NCI-H2107 treated with DMSO at 0.1 percent for 48 hours (cell line): ENCODE results near the gene PRDM15.

Experiments used
- DNase-seq: peaks from one replicate; lab custom pipeline; 2025; ENCODE audit not compliant: unreplicated experiment; lab: John Stamatoyannopoulos, UW

PRDM15 gene

GRCh38 chr21:41886328-41886727 lies 7.2 kb upstream of the PRDM15 start:
- peak; percentile 57 for DNase-seq

- DNase-seq, result peak; percentile 91
These were observed 6.3 kb upstream of the PRDM15 start for GRCh38 chr21:41885341-41886024.

- DNase-seq, result no peak
These were observed 5.4 kb upstream of the PRDM15 start for GRCh38 chr21:41884501-41885030.

GRCh38 chr21:41883582-41883981 lies 4.4 kb upstream of the PRDM15 start:
- no peak for DNase-seq

GRCh38 chr21:41881051-41881450 lies 1.9 kb upstream of the PRDM15 start:
- DNase-seq, result no peak

- DNase-seq, result no peak
These were observed 1.0 kb upstream of the PRDM15 start for GRCh38 chr21:41880153-41880552.

GRCh38 chr21:41878831-41879189 lies 334 bp downstream of the PRDM15 start:
- DNase-seq, result peak; percentile 36

- DNase-seq, result no peak
These were observed 978 bp downstream of the PRDM15 start for GRCh38 chr21:41877901-41878830.

GRCh38 chr21:41876928-41877652 lies 2.1 kb downstream of the PRDM15 start:
- DNase-seq, result no peak

GRCh38 chr21:41876396-41876795 lies 2.7 kb downstream of the PRDM15 start:
- DNase-seq, result no peak

GRCh38 chr21:41875086-41875485 lies 4.1 kb downstream of the PRDM15 start:
- DNase-seq, result no peak

GRCh38 chr21:41874611-41875010 lies 4.5 kb downstream of the PRDM15 start:
- DNase-seq, result no peak

- DNase-seq, result no peak
These were observed 5.7 kb downstream of the PRDM15 start for GRCh38 chr21:41873426-41873825.

- no peak for DNase-seq
These were observed 6.1 kb downstream of the PRDM15 start for GRCh38 chr21:41873005-41873404.

GRCh38 chr21:41871293-41872030 lies 7.7 kb downstream of the PRDM15 start:
- no peak for DNase-seq

- DNase-seq, result no peak
These were observed 9.4 kb downstream of the PRDM15 start for GRCh38 chr21:41869771-41870170.

- no peak for DNase-seq
These were observed 11.0 kb downstream of the PRDM15 start for GRCh38 chr21:41868062-41868710.

- DNase-seq, result no peak
These were observed 11.8 kb downstream of the PRDM15 start for GRCh38 chr21:41867313-41867712.

GRCh38 chr21:41866274-41866809 lies 12.8 kb downstream of the PRDM15 start:
- DNase-seq, result no peak
